ENCODE measurements around the gene EPHX1.

Gene EPHX1

DNA sequence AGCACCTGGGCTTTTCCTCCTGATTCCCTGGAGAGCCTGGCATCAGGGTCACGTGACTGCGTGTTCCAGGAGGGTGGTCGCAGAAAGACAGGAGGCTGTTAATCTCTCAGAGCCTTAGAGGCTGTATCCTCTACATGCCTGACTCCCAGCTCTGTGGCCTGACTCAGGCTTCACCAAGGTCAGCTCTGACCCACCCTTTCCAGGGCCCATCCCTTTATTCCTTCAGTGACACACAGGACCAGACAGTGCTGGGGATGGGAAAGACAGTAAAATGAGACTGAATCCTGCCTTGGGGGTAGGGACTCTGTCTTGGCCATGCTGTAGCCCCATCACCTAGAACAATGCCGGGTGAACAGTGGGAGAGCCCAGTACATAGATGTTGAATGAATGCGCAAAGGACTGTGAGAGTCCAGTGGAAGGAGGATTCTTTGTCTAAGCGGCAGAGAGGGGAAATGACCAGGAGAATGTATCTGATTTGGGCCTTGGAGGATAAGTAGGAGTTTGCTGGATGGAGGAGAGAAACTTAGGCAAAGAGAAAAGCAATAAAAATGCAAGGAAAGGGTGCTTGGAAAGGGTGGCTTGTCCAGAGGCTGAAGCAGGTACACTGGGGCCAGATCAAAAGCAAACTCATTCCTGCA is 33.0 kb downstream of the EPHX1 start:
- DNase-seq (ENCODE audit: low read depth), result no peak

DNA sequence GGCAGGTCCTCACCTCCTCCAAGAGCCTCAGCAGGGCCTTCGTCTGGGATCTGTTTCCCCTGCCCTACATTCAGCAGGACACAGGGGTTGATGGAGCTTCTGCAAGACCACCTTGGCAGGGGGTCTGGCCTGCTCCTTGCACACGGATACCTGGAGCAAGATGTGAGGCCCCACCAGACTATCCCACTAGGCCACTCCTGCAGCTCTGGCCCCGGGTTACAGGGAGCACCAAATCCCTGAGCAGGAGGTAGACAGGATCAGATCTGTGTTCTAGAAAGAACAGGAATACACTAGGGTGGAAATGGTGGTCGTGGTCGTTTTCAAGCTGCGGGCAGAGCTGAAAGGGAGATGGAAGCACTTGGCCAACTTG is 33.5 kb downstream of the EPHX1 start:
- no peak for DNase-seq (ENCODE audit: low read depth)

- DNase-seq (ENCODE audit: low read depth), result no peak
Measured at GRCh38 chr1:225844236-225845061, 34.5 kb downstream of the EPHX1 start.

GRCh38 chr1:225845097-225845496 is 35.2 kb downstream of the EPHX1 start:
- no peak for DNase-seq (ENCODE audit: low read depth)

DNA sequence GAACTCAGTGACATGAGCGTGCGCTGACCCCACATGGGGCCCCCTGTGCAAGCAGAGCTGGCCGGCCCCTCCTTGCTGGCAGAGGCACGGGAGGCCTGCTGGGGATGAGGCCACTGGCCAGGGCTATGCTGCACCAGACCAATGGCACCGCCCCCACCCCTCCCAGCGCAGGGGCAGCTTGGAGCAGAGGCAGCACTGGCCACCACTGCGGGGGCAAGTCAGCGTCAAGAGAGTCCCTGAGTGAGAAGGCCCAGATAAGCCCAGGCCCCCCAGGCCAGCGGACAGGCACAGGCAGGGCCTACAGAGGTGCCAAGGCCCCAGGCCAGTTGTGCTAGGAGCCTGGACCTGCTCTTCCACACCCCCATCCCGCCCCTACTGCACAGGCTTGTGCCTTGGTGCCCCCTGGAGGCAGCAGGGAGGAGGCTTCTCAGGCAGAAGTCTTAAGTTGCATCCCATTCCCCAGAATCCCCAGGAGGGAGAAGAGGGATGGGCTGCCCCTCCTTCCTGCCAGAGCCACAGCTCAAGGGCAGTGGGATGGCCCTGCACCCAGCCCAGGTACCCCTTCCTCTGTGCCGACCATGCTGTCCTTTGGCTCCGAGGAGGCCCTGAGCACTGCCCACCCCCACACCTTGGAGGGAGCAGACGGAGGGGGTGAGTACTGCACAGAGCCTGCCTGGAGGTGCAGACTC is 35.8 kb downstream of the EPHX1 start:
- peak; percentile 66 for DNase-seq (ENCODE audit: low read depth)

DNA sequence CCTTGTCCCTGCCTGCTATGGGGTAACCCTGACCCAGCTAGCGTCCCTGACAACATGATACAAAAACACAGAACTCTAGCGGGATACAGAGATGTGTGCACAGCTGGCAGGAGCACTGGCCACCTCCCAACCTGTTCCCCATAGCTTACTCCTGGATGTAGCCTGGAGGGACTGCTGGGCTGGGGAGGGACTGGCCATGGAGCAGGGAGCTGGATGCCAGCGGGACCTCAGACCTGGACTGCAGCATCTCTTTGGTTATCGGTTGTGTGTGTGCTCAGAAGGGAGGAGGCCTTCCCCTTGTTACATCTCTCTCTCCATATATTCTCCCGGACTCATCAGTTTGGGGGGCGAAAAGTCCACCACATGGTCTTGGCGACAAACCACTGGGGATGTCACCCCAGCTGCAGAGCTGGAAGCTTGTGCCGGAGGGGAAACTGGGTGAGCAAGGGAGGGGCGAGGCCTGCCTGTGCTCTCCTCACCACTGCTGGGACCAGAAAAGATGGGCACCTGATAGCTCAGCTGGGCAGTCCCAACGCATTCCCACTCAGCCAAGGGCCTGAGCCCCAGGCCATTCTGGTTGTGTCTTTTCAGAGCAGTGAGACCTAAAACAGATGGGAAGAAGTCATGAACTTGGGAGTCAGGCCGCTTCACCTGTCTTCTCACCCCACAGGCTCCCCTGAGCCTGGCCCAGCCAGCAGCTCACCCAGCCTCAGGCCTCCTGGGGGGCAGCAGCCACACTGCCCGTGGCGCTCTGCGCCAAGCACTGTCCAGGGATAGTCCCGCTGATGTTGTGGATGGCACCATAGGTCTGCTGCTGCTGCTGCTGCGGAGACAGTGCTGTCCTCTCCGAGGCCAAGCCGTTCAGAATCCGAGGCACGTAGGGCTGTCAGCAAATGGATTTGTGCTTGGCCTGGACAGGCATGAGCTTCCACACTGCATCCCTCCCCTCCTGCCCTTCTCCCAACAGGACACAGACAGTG is 36.7 kb downstream of the EPHX1 start:
- DNase-seq (ENCODE audit: low read depth), result no peak

DNA sequence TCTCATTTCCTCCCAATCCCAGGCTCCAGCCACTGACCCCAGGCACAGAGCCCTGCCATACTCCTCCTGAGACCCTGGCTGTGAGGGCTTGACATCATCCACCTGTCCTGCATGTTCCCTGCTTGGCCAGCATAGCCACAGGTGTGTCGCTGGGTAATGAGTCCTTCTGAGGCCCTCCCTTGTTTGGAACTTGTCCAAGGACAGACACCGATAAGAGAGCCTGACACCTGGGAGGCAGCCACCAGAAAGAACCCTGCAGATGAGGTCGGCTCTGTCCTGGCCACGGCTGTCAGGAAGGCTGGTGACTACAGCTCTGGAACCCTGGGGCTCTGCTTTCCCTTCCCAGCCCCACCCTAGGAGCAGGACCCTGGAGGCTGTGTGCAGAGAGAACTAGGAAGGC is 37.7 kb downstream of the EPHX1 start:
- DNase-seq (ENCODE audit: low read depth), result no peak

DNA sequence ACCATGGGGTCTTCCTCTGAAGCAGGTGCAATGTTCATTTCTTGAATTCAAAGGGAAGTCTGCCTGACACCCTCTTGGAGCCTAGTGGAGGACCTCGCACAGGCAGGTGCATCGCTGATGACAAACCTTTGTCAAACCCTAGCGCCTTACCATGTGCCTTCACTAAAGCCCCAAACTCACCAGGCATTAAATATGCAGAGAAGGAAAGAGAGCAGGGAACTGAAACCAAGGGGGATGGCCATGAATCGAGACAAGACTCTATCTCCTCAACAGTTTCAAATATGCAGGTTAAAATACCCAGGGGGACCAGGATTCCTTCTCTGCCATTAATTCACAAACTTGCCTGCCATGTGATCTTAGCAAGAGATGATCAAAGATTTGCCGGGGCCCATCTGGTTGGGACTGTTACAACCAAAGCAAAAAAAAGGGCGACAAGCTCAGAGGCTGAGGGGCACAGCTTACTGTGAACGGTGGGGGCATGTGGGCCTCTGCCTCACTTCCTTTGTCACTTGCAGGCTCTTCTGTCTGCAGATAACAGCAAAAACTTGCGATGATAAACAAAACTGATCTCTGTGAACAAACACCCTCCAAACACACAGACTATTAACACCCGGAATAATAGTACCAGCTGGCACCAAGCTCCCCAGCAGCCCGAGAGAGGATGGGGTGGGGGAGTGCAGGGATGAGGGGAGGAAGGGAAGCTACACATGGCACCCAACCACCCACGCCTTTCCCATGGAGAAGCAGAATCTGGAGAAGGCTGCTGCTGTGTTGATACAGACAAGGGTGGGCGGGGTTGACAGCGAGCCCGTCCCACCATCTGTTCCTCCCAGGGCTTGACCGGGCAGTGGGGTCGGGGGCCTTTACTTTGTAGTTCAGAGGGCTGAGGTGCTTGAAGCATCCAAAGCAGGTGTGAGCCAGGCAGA is 38.4 kb downstream of the EPHX1 start:
- DNase-seq (ENCODE audit: low read depth), result no peak

GRCh38 chr1:225849925-225850324 is 40.0 kb downstream of the EPHX1 start:
- DNase-seq (ENCODE audit: low read depth), result no peak

DNA sequence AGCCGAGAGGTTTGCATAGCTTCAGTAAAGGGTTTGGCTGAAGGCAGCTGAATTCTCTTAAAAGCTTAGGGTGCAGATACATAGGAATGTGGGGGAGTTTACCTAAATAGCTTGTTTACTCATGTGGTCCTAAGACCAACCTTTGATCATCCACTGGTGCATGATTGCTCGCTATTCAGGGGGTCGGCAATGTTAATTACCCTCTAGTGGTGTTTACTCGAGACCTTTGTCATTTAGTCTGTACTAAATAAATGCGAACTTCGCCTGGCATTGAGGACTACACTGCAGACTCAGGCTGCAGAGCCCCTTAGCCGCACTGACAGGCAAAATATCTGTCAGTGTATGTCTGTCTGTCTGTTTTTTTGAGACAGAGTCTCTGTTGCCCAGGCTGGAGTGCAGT is 40.4 kb downstream of the EPHX1 start:
- no peak for DNase-seq (ENCODE audit: low read depth)

DNA sequence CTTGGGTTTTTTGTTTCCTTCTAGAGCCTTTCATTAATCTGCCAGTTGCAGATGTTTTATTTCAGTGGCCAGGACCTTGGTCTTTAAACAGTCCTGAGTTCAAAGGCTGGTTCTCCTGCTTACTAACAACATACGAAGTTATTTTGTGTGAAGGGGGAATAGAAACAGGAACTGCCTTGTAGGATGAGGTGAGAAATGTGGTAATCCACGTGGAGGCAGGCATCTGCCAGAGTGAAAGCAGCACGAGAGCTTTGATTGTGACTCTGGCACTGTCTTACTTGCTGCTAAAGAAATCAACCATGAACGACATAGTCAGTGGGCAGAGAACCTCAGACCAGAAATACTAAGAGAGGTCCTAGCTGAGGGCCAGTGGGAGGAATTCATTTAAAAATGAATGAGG is 41.9 kb downstream of the EPHX1 start:
- no peak for DNase-seq (ENCODE audit: low read depth)

GRCh38 chr1:225852413-225853124 is 42.6 kb downstream of the EPHX1 start:
- no peak for DNase-seq (ENCODE audit: low read depth)

DNA sequence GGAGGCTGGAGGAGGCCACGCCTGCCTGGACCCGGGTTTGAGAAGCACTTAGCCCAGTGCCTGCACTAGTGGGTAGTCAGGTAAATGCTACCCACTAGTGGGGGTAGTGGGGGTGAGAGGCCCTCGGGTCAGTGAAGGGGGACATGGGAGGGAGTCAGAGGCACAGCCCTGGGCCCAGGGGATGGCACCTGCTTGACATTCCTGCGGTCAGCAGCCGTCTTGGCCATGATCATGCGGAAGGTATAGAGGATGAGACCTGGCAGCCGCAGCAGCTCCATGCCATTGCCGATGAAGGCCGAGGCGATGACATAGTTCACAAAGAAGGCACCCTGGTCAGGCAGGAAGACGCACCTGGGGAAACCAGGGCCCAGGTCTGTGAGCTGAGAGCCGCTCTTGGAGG is 43.5 kb downstream of the EPHX1 start:
- no peak for DNase-seq (ENCODE audit: low read depth)

GRCh38 chr1:225855503-225856300 is 45.8 kb downstream of the EPHX1 start:
- no peak for DNase-seq (ENCODE audit: low read depth)

- DNase-seq (ENCODE audit: low read depth), result no peak
Measured at GRCh38 chr1:225857256-225857655, 47.3 kb downstream of the EPHX1 start.

DNA sequence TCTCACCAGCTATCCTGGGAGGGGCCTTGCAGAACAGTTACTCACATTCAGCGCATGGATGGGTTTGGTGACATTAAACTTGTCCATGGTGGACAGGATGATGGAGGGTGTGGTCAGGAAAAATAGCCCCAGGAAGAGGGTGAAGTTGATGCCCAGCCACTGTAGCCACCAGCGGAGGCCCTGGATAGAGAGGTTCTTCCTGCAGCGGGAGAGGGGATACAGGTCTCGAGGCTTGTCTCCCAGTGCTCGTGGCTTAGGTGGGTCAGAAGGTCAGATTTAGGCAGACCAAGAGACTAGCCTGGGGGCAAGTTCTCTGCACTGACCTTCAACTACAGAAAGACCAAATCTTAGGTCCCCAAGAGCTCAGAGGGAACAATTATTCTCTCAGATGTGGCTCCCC is 49.2 kb downstream of the EPHX1 start:
- no peak for DNase-seq (ENCODE audit: low read depth)

GRCh38 chr1:225860107-225860506 is 50.2 kb downstream of the EPHX1 start:
- DNase-seq (ENCODE audit: low read depth), result no peak

DNA sequence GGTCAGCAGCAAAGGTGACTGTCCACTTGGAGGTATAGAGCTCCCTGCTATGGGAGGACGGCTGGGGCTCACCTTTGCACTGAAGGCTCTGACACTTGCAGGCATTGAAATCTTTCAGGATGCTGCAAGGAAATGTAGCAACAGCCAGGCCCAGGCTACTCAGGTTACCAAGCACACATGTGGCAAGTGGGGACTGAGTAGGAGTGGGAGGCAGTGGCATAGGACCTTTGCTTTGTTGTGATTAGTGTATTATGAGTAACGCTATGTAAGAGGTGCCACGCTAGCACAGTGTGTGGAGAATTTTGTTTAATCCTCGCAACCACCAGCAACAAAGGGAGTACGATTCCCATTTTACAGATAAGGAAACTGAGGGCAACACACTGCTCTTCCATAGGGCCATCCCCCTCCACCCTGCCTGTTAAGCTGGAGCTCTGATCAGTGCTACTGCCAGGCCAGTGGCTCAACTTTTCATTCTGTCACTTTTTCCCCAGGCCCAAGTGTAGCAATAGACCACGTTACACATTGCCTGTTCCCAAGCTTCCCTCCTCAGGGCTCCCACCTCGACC is 51.0 kb downstream of the EPHX1 start:
- no peak for DNase-seq (ENCODE audit: low read depth)

Measured in stromal cell of bone marrow (primary cell).